DOHH2 (cell line): ENCODE measurements around the gene WASF2.

Experiments used
- H3F3A ChIP-seq: fragments of 200-600 bp; sonication (generic), shearing (Covaris generic); 2 replicates; pipeline ENCODE4 v1.6.0; 2016; ENCODE audit warnings: antibody characterized with exemption, mild to moderate bottlenecking; ENCODE audit not compliant: control insufficient read depth, insufficient read depth
- H3K27ac ChIP-seq: fragments of 200-600 bp; sonication (generic); 2 replicates; pipeline ENCODE4 v1.5.1; 2014; ENCODE audit warnings: low read depth, mild to moderate bottlenecking, low read length, moderate library complexity
- H3K27me3 ChIP-seq: fragments of 200-600 bp; sonication (generic); 2 replicates; pipeline ENCODE4 v1.6.1; 2014; ENCODE audit warnings: mild to moderate bottlenecking, low read length, mixed read lengths; ENCODE audit not compliant: control insufficient read depth
- H3K36me3 ChIP-seq: fragments of 200-600 bp; sonication (generic); 2 replicates; pipeline ENCODE4 v1.6.1; 2014; ENCODE audit warnings: mild to moderate bottlenecking, low read length, moderate library complexity, mixed read lengths; ENCODE audit not compliant: control insufficient read depth
- H3K4me1 ChIP-seq: fragments of 200-600 bp; sonication (generic); 2 replicates; pipeline ENCODE4 v1.6.1; 2014; ENCODE audit warnings: mild to moderate bottlenecking, low read length, mixed read lengths; ENCODE audit not compliant: control insufficient read depth
- H3K4me2 ChIP-seq: fragments of 200-600 bp; sonication (generic); 2 replicates; pipeline ENCODE4 v1.6.0; 2014; ENCODE audit warnings: mild to moderate bottlenecking, low read length, moderate library complexity
- H3K4me3 ChIP-seq: fragments of 200-600 bp; sonication (generic); 2 replicates; pipeline ENCODE4 v1.5.1; 2014; ENCODE audit warnings: mild to moderate bottlenecking, low read length, mixed read lengths
- H3K79me2 ChIP-seq: fragments of 200-600 bp; sonication (generic); 2 replicates; pipeline ENCODE4 v1.6.1; 2014; ENCODE audit warnings: mild to moderate bottlenecking, low read length, mixed read lengths; ENCODE audit not compliant: control insufficient read depth
- H3K9me2 ChIP-seq: fragments of 200-600 bp; sonication (generic); replicated peaks from 2 replicates; pipeline ENCODE4 v1.6.1; 2014; ENCODE audit warnings: mild to moderate bottlenecking, low read length, mixed read lengths; ENCODE audit not compliant: control insufficient read depth
- H3K9me3 ChIP-seq: fragments of 200-600 bp; sonication (generic); 2 replicates; pipeline ENCODE4 v1.6.1; 2014; ENCODE audit warnings: antibody characterized with exemption, low read length, mixed read lengths; ENCODE audit not compliant: control insufficient read depth, insufficient read depth
- H4K20me1 ChIP-seq: fragments of 200-600 bp; sonication (generic); 2 replicates; pipeline ENCODE4 v1.6.0; 2014; ENCODE audit warnings: low read depth, mild to moderate bottlenecking, antibody characterized with exemption, low read length, moderate library complexity; ENCODE audit not compliant: control insufficient read depth, insufficient read depth
- CTCF ChIP-seq: fragments of 200-600 bp; sonication (generic); IDR thresholded peaks from one replicate; pipeline ENCODE4 v1.5.1; 2014; ENCODE audit warnings: antibody characterized with exemption, mild to moderate bottlenecking, low read depth, low read length; ENCODE audit not compliant: poor library complexity, severe bottlenecking
- EZH2phosphoT487 ChIP-seq: fragments of 200-600 bp; sonication (generic); IDR thresholded peaks from 2 replicates; pipeline ENCODE4 v1.6.1; 2017; ENCODE audit warnings: borderline replicate concordance, mild to moderate bottlenecking, antibody characterized with exemption, low read length, moderate library complexity, mixed read lengths

Gene WASF2

GRCh38 chr1:27403065-27403726, 86.8 kb downstream of the WASF2 start:
- H3K4me1 ChIP-seq, result peaks cover 22% of the 10 kb centered on the region
- no peaks in the 10 kb centered on the region for H3K9me2 ChIP-seq
- no peaks in the 10 kb centered on the region for H3K9me3 ChIP-seq
- H3K36me3 ChIP-seq, result peaks cover 5% of the 10 kb centered on the region; the same call in 1 of the 2 replicates
- no peaks in the 10 kb centered on the region for H3K27me3 ChIP-seq
- peak overlapping the region; percentile 16 for H3K4me2 ChIP-seq
- H3F3A ChIP-seq, result 0 out of 2 replicates have a peak, but pooled peaks cover 4% of the 10 kb centered on the region
- H4K20me1 ChIP-seq, result no peaks in the 10 kb centered on the region
- no peak overlapping the region for H3K27ac ChIP-seq
- no peak overlapping the region for H3K4me3 ChIP-seq
- no peak for TF ChIP-seq EZH2phosphoT487
- TF ChIP-seq CTCF, result peak; percentile 66
- H3K79me2 ChIP-seq, result no peaks in the 10 kb centered on the region

- no peak for TF ChIP-seq CTCF
- no peak for TF ChIP-seq EZH2phosphoT487
- H3F3A ChIP-seq, result 0 out of 2 replicates have a peak, but pooled peaks cover 4% of the 10 kb centered on the region
- H3K27ac ChIP-seq, result no peak overlapping the region
- peaks cover 22% of the 10 kb centered on the region for H3K4me1 ChIP-seq
- H3K4me3 ChIP-seq, result no peak overlapping the region
- H3K36me3 ChIP-seq, result peaks cover 3% of the 10 kb centered on the region; the same call in 1 of the 2 replicates
- no peaks in the 10 kb centered on the region for H3K9me3 ChIP-seq
- H3K27me3 ChIP-seq, result no peaks in the 10 kb centered on the region
- H3K79me2 ChIP-seq, result no peaks in the 10 kb centered on the region
- no peak overlapping the region; the same call in 1 of the 2 replicates for H3K4me2 ChIP-seq
- no peaks in the 10 kb centered on the region for H3K9me2 ChIP-seq
- no peaks in the 10 kb centered on the region for H4K20me1 ChIP-seq
Measured at GRCh38 chr1:27402349-27402754, 87.6 kb downstream of the WASF2 start.

- Histone ChIP-seq H3K9me3 (no peaks in the 10 kb centered on the region), H3K36me3 (no peaks in the 10 kb centered on the region), H3K4me1 (peaks cover 22% of the 10 kb centered on the region), H3F3A (0 out of 2 replicates have a peak, but pooled peaks cover 4% of the 10 kb centered on the region), H3K27me3 (no peaks in the 10 kb centered on the region), H3K79me2 (no peaks in the 10 kb centered on the region), H3K4me3 (no peak overlapping the region), H4K20me1 (no peaks in the 10 kb centered on the region), H3K27ac (no peak overlapping the region), H3K4me2 (no peak overlapping the region), H3K9me2 (no peaks in the 10 kb centered on the region)
- TF ChIP-seq EZH2phosphoT487 (no peak), CTCF (no peak)
Measured at GRCh38 chr1:27400963-27401341, 89.0 kb downstream of the WASF2 start.
